M059J (cell line): ENCODE measurements around the gene SMG7. TPM values are rescaled to one million over a fixed set of nuclear protein-coding genes. Genes with fewer than 3 reads are reported as not detected.

Source experiments
- DNase-seq: peaks from one replicate; pipeline ENCODE4 v3.0.0-alpha.2; 2012; ENCODE audit warnings: low read depth
- total RNA-seq: library from RNA; depleted of rRNA; stranded (reverse); fragments of >200 nt; shearing (Covaris generic); gene quantifications from 2 replicates; pipeline ENCODE4 v1.2.3, GENCODE V29; 2014

The SMG7 gene
- total RNA-seq, 1 experiment from 2014 or later = 65.6 TPM

GRCh38 chr1:183512450-183512849, 40.2 kb downstream of the SMG7 start:
- DNase-seq = no peak

GRCh38 chr1:183514235-183514634, 41.9 kb downstream of the SMG7 start:
- no peak for DNase-seq

GRCh38 chr1:183515002-183515689, 42.8 kb downstream of the SMG7 start:
- DNase-seq = peak; percentile 84

GRCh38 chr1:183516725-183517124, 44.4 kb downstream of the SMG7 start:
- no peak for DNase-seq

GRCh38 chr1:183517401-183517800, 45.1 kb downstream of the SMG7 start:
- DNase-seq = no peak

GRCh38 chr1:183520379-183520778, 48.1 kb downstream of the SMG7 start:
- no peak for DNase-seq

GRCh38 chr1:183522104-183522503, 49.8 kb downstream of the SMG7 start:
- DNase-seq = no peak

- no peak for DNase-seq
Measured at GRCh38 chr1:183528577-183528976, 56.3 kb downstream of the SMG7 start.

- no peak for DNase-seq
Measured at GRCh38 chr1:183533617-183534174, 61.4 kb downstream of the SMG7 start.

GRCh38 chr1:183537405-183537804, 65.1 kb downstream of the SMG7 start:
- no peak for DNase-seq

- peak; percentile 63 for DNase-seq
Measured at GRCh38 chr1:183543619-183544204, 71.4 kb downstream of the SMG7 start.

GRCh38 chr1:183544598-183545297, 72.4 kb downstream of the SMG7 start:
- no peak for DNase-seq

- no peak for DNase-seq
Measured at GRCh38 chr1:183546427-183546826, 74.1 kb downstream of the SMG7 start.

- DNase-seq = no peak
Measured at GRCh38 chr1:183548116-183548515, 75.8 kb downstream of the SMG7 start.

- no peak for DNase-seq
Measured at GRCh38 chr1:183550915-183551314, 78.6 kb downstream of the SMG7 start.

GRCh38 chr1:183551924-183552323, 79.6 kb downstream of the SMG7 start:
- no peak for DNase-seq

GRCh38 chr1:183552441-183552840, 80.1 kb downstream of the SMG7 start:
- no peak for DNase-seq

- no peak for DNase-seq
Measured at GRCh38 chr1:183552891-183553290, 80.6 kb downstream of the SMG7 start.

GRCh38 chr1:183553331-183553730, 81.0 kb downstream of the SMG7 start:
- DNase-seq = no peak

- no peak for DNase-seq
Measured at GRCh38 chr1:183553764-183554163, 81.5 kb downstream of the SMG7 start.

- no peak for DNase-seq
Measured at GRCh38 chr1:183554577-183554976, 82.3 kb downstream of the SMG7 start.

- no peak for DNase-seq
Measured at GRCh38 chr1:183559061-183559460, 86.8 kb downstream of the SMG7 start.

GRCh38 chr1:183562701-183563100, 90.4 kb downstream of the SMG7 start:
- DNase-seq = no peak
